ENCODE data around the gene IPO4. TPM values are rescaled to one million over a fixed set of nuclear protein-coding genes. Genes with fewer than 3 reads are reported as not detected.

The IPO4 gene
- total and polyA plus RNA-seq, 2 of the 8 experiments (the other 6 are each of a cell fraction or from before 2014, with no cell fraction given) = 55.5 to 108 TPM

DNA sequence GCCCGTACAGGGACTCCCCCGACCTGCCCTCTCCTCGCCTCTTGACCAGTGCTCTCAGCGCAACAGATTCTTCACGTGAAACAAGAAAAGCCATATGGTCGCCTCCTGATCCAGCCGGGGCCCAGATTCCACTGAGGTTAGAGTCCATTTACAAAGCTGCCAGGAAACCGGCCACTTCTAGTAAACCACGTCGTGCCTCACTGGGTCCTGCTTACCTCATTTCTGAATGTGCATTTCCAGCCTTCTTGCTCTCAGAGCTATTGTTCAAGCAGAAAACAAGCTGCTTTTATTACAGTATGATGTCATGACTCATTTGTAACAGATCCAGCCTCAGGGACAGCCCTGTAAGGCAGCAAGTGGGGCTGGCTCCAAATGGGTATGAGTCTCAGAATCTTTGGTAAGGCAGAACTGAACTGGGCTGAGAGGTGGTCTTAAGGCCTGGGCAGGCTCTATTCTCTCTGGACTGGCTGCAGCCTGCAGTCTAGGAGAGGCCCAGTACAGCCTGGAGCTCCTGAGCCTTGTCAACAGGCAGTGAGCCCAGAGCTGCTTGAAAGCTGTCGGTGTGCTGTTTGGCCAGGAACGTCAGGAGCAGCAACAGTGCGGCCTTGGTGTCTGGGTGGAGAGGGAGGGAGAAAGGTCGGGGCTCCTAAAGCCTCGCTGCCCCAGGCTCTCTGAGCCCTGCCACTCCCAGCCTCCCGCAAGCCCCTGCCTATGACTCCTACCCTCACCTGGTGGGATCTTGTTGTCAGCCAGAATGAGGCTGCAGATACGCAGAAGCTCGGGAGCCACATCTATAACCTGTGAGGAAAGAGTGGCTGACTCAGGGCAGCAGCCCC is 8.4 kb downstream of the IPO4 start:
- no peak overlapping the region for H2BK120ac ChIP-seq (replicated peaks; ENCODE audit: low read depth, low read length)
- no peak overlapping the region for H3K18ac ChIP-seq (ENCODE audit: extremely low read depth, low read length)
- no peak overlapping the region for H2BK15ac ChIP-seq (ENCODE audit: low read length)
- no peak overlapping the region for H3K27ac ChIP-seq (ENCODE audit: low read depth, low read length)
- TF ChIP-seq, protein P1, sequence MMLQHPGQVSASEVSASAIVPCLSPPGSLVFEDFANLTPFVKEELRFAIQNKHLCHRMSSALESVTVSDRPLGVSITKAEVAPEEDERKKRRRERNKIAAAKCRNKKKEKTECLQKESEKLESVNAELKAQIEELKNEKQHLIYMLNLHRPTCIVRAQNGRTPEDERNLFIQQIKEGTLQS (IDR thresholded peaks at IDR 0.05; ENCODE audit: insufficient read depth, low read depth, low read length) = no peak
- TF ChIP-seq SUZ12 (IDR thresholded peaks at IDR 0.05; ENCODE audit: low read length) = no peak
- TF ChIP-seq, protein P2, sequence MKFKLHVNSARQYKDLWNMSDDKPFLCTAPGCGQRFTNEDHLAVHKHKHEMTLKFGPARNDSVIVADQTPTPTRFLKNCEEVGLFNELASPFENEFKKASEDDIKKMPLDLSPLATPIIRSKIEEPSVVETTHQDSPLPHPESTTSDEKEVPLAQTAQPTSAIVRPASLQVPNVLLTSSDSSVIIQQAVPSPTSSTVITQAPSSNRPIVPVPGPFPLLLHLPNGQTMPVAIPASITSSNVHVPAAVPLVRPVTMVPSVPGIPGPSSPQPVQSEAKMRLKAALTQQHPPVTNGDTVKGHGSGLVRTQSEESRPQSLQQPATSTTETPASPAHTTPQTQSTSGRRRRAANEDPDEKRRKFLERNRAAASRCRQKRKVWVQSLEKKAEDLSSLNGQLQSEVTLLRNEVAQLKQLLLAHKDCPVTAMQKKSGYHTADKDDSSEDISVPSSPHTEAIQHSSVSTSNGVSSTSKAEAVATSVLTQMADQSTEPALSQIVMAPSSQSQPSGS (IDR thresholded peaks at IDR 0.05; ENCODE audit: low read length) = no peak
- no peak for TF ChIP-seq EGR1 (IDR thresholded peaks at IDR 0.05; ENCODE audit: borderline replicate concordance, low read depth, low read length)
- TF ChIP-seq PHF8 (conservative IDR thresholded peaks at IDR 0.05; ENCODE audit: low read depth, low read length) = no peak
- TF ChIP-seq, protein P3, sequence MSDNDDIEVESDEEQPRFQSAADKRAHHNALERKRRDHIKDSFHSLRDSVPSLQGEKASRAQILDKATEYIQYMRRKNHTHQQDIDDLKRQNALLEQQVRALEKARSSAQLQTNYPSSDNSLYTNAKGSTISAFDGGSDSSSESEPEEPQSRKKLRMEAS (IDR thresholded peaks at IDR 0.05) = no peak
- no peak for TF ChIP-seq RFX5 (IDR thresholded peaks at IDR 0.05; ENCODE audit: borderline replicate concordance, low read depth, low read length)
- no peak for TF ChIP-seq KDM5A (IDR thresholded peaks at IDR 0.05; ENCODE audit: low read length)
- peaks cover 2 to 15% of the 10 kb centered on the region in 2 experiments for H4K20me1 ChIP-seq (replicated peaks in 1 of 2; ENCODE audit: control insufficient read depth in 1 of 2, insufficient read depth in 2 of 2, low read length in 2 of 2)
- no peak overlapping the region for H3K14ac ChIP-seq (ENCODE audit: insufficient read length)
- no peak for DNase-seq (ENCODE audit: low read depth in 1 of 2, low spot score in 2 of 2)
- H2AFZ ChIP-seq (ENCODE audit: low read length) = no peak overlapping the region
- H3K4me2 ChIP-seq (ENCODE audit: insufficient read depth in 1 of 2, low read depth in 2 of 2, low read length in 2 of 2) = no peak overlapping the region
- H2BK12ac ChIP-seq (ENCODE audit: low read depth, low read length) = no peak overlapping the region
- H2BK5ac ChIP-seq (ENCODE audit: low read depth, low read length) = no peak overlapping the region
- no peak overlapping the region for H3K23ac ChIP-seq (ENCODE audit: insufficient read length)
- ChIA-PET CTCF (ENCODE audit: partially characterized antibody) (interaction anchor here (1.1 to 1.6 kb wide), 3 partner anchors 19 to 128 kb away, joined by 3 to 7 read pairs (median 6); partner anchors contain the start of genes CIDEB and IRF9), POLR2A (ENCODE audit: partially characterized antibody) (interaction anchor here (1.1 to 10.7 kb wide), 15 partner anchors 7 to 107 kb away, joined by 3 to 158 read pairs (median 4); partner anchors contain the start of genes CHMP4A, DCAF11, GMPR2 and IPO4)
- no peak overlapping the region for H3K9ac ChIP-seq (replicated peaks in 1 of 4; ENCODE audit: extremely low read depth in 1 of 4, low read depth in 3 of 4, low read length in 3 of 4)
- no peak overlapping the region for H3K4ac ChIP-seq (replicated peaks; ENCODE audit: insufficient read length, low read depth, low read length)
- WGBS, 2 experiments (ENCODE audit: extremely low coverage in 1 of 2, insufficient coverage in 1 of 2, insufficient read length in 1 of 2, insufficient replicate concordance in 2 of 2, low coverage in 1 of 2, low lambda C conversion rate in 2 of 2, missing lambda C conversion rate in 1 of 2) = 88% methylated on average over 18 of the region's 18 CpGs; no CpG with 5 or more reads in 1 of the 2 experiments
- H4K91ac ChIP-seq (replicated peaks; ENCODE audit: insufficient read length, low read length) = no peak overlapping the region
- no peak overlapping the region for H4K8ac ChIP-seq (ENCODE audit: extremely low read depth, insufficient read depth, low read length)
- H3K79me2 ChIP-seq (ENCODE audit: control insufficient read depth in 1 of 2, insufficient read depth in 2 of 2, low read length in 2 of 2) = no peaks in the 10 kb centered on the region
- H3K27me3 ChIP-seq (replicated peaks in 1 of 4; ENCODE audit: control insufficient read depth in 3 of 4, extremely low read depth in 1 of 4, insufficient read depth in 3 of 4, low read length in 3 of 4) = no peaks in the 10 kb centered on the region
- no peaks in the 10 kb centered on the region for H3K9me3 ChIP-seq (ENCODE audit: insufficient read depth in 2 of 2, low read depth in 1 of 2, low read length in 1 of 2)
- no peaks in the 10 kb centered on the region for H3K23me2 ChIP-seq (ENCODE audit: low read depth, low read length)
- no peak overlapping the region for H4K5ac ChIP-seq (ENCODE audit: insufficient read length, low read depth, low read length)
- no peaks in the 10 kb centered on the region for H3K4me1 ChIP-seq (replicated peaks in 1 of 4; ENCODE audit: control insufficient read depth in 3 of 4, insufficient read depth in 4 of 4, low read length in 3 of 4)
- no peak overlapping the region for H2AK5ac ChIP-seq (ENCODE audit: low read depth, low read length)
- H3K79me1 ChIP-seq (ENCODE audit: low read depth, low read length) = peaks cover 2% of the 10 kb centered on the region; the same call in 1 of the 2 replicates
- no peak overlapping the region for H3K4me3 ChIP-seq (ENCODE audit: extremely low read depth in 1 of 4, insufficient read depth in 2 of 4, low read depth in 3 of 4, low read length in 4 of 4)
- H3K56ac ChIP-seq (replicated peaks; ENCODE audit: insufficient read length, low read depth, low read length) = no peak overlapping the region
- H2BK20ac ChIP-seq (ENCODE audit: low read length) = no peak overlapping the region
- H3K36me3 ChIP-seq (ENCODE audit: control insufficient read depth in 2 of 4, insufficient read depth in 4 of 4, low read length in 3 of 4) = peaks cover 19 to 65% (median 53%) of the 10 kb centered on the region in 4 experiments
- no peak for FAIRE-seq

Data from H1 (cell line).